ENCODE measurements around the gene FOXR1. TPM values are rescaled to one million over a fixed set of nuclear protein-coding genes. Genes with fewer than 3 reads are reported as not detected.
A peak's percentile ranks its signal among the peaks of the same experiment; 100 is the strongest.

FOXR1 gene
- polyA plus RNA-seq, 1 donor from 2014 or later = not detected

DNA sequence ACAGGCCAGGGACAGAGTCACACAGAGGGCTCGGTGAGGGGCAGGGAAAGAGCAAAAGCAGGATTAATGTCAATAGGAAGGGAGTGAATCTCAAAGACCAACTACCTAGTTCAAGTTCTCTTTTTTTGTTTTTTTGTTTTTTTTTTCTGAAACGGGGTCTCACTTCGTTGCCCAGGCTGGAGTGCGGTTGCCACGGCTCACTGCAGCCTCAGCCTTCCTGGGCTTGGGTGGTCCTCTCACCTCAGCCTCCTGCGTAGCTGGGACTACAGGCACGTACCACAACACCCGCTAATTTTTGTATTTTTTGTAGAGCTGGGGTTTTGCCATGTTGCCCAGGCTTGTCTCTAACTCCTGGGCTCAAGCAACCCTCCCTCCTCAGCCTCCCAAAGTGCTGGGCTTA, 36.2 kb upstream of the FOXR1 start:
- H4K20me1 ChIP-seq (ENCODE audit: insufficient read depth) = no peaks in the 10 kb centered on the region
- no peaks in the 10 kb centered on the region for H3K9me2 ChIP-seq (ENCODE audit: insufficient read depth, low read length)
- no peaks in the 10 kb centered on the region for H3F3A ChIP-seq (ENCODE audit: insufficient read depth, low read length, poor library complexity, severe bottlenecking)
- H3K27ac ChIP-seq (ENCODE audit: low read length) = no peak overlapping the region
- TF ChIP-seq, protein P1, sequence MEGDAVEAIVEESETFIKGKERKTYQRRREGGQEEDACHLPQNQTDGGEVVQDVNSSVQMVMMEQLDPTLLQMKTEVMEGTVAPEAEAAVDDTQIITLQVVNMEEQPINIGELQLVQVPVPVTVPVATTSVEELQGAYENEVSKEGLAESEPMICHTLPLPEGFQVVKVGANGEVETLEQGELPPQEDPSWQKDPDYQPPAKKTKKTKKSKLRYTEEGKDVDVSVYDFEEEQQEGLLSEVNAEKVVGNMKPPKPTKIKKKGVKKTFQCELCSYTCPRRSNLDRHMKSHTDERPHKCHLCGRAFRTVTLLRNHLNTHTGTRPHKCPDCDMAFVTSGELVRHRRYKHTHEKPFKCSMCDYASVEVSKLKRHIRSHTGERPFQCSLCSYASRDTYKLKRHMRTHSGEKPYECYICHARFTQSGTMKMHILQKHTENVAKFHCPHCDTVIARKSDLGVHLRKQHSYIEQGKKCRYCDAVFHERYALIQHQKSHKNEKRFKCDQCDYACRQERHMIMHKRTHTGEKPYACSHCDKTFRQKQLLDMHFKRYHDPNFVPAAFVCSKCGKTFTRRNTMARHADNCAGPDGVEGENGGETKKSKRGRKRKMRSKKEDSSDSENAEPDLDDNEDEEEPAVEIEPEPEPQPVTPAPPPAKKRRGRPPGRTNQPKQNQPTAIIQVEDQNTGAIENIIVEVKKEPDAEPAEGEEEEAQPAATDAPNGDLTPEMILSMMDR (IDR thresholded peaks at IDR 0.05; ENCODE audit: poor library complexity, severe bottlenecking) = no peak
- no peak for TF ChIP-seq TAF1 (IDR thresholded peaks at IDR 0.05; ENCODE audit: low read depth)
- TF ChIP-seq EZH2 (IDR thresholded peaks at IDR 0.05; ENCODE audit: borderline replicate concordance, insufficient read depth, low read length, poor library complexity, severe bottlenecking) = no peak
- TF ChIP-seq RAD21 (conservative IDR thresholded peaks at IDR 0.05) = no peak
- no peak for TF ChIP-seq MXI1 (conservative IDR thresholded peaks at IDR 0.05; ENCODE audit: poor library complexity, severe bottlenecking)
- no peak for TF ChIP-seq POLR2AphosphoS5 (IDR thresholded peaks at IDR 0.05)
- TF ChIP-seq, protein P2, sequence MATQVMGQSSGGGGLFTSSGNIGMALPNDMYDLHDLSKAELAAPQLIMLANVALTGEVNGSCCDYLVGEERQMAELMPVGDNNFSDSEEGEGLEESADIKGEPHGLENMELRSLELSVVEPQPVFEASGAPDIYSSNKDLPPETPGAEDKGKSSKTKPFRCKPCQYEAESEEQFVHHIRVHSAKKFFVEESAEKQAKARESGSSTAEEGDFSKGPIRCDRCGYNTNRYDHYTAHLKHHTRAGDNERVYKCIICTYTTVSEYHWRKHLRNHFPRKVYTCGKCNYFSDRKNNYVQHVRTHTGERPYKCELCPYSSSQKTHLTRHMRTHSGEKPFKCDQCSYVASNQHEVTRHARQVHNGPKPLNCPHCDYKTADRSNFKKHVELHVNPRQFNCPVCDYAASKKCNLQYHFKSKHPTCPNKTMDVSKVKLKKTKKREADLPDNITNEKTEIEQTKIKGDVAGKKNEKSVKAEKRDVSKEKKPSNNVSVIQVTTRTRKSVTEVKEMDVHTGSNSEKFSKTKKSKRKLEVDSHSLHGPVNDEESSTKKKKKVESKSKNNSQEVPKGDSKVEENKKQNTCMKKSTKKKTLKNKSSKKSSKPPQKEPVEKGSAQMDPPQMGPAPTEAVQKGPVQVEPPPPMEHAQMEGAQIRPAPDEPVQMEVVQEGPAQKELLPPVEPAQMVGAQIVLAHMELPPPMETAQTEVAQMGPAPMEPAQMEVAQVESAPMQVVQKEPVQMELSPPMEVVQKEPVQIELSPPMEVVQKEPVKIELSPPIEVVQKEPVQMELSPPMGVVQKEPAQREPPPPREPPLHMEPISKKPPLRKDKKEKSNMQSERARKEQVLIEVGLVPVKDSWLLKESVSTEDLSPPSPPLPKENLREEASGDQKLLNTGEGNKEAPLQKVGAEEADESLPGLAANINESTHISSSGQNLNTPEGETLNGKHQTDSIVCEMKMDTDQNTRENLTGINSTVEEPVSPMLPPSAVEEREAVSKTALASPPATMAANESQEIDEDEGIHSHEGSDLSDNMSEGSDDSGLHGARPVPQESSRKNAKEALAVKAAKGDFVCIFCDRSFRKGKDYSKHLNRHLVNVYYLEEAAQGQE (IDR thresholded peaks at IDR 0.05; ENCODE audit: borderline replicate concordance) = no peak
- TF ChIP-seq SMC3 (conservative IDR thresholded peaks at IDR 0.05; ENCODE audit: poor library complexity) = no peak
- TF ChIP-seq EP300 (conservative IDR thresholded peaks at IDR 0.05; ENCODE audit: poor library complexity, severe bottlenecking) = no peak
- H2AFZ ChIP-seq (ENCODE audit: low read depth, low read length) = no peak overlapping the region
- no peaks in the 10 kb centered on the region for H3K79me2 ChIP-seq (replicated peaks; ENCODE audit: insufficient read depth, low read length)
- H3K4me2 ChIP-seq (ENCODE audit: low read length) = no peak overlapping the region
- H3K27me3 ChIP-seq (ENCODE audit: insufficient read depth, low read depth, low read length) = no peaks in the 10 kb centered on the region
- H3K36me3 ChIP-seq (ENCODE audit: insufficient read depth, low read length) = no peaks in the 10 kb centered on the region
- no peak overlapping the region for H3K9ac ChIP-seq (ENCODE audit: low read length)
- no peak overlapping the region for H3K4me3 ChIP-seq (ENCODE audit: low read length)
- H3K9me3 ChIP-seq (ENCODE audit: low read length) = no peaks in the 10 kb centered on the region

DNA sequence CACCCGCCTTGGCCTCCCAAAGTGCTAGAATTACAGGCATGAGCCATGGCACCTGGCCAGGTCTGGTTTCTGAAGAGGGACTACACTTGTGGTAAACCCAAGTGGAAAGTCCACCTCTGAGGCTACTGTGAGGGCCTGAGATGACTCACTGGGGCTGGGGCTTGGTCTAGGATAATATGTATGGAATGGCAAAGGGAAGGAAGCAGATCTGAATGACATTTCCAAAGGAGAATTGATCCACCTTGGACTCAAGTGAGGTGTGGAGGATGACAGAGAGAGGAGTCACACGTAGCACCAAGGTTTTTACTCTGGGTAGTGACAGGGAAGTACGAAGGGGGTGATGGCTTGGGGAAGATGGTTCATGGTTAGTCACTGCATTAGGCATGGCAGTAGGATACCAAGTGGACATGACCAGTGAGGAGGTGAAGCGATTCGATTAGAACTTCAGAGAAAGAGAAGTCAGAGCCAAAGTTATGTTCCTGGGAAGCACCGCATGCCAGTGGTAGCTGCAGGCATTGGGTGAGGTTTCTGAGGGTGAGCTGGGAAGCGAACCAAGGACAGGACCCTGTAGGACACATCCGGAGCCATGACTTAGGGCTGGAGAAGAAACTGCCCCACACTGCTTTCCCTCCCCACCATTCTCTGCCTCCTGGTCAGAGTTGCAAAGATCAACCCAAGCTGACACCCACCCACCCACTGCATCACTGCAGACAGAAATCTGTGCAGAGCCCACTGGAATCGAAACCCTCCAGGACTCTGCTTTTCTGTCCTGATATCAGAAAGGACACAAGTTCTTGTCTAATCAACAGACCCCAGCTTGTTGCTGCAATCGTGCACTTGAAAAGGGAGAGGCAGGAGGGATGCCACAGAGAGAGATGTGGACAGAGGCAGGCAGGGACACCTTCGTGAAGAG, 32.8 kb upstream of the FOXR1 start:
- H3K27me3 ChIP-seq (ENCODE audit: insufficient read depth, low read depth, low read length) = no peaks in the 10 kb centered on the region
- no peaks in the 10 kb centered on the region for H3K9me2 ChIP-seq (ENCODE audit: insufficient read depth, low read length)
- TF ChIP-seq RAD21 (conservative IDR thresholded peaks at IDR 0.05) (no peak), TAF1 (IDR thresholded peaks at IDR 0.05; ENCODE audit: low read depth) (no peak), SMC3 (conservative IDR thresholded peaks at IDR 0.05; ENCODE audit: poor library complexity) (no peak), EZH2 (IDR thresholded peaks at IDR 0.05; ENCODE audit: borderline replicate concordance, insufficient read depth, low read length, poor library complexity, severe bottlenecking) (no peak), EP300 (conservative IDR thresholded peaks at IDR 0.05; ENCODE audit: poor library complexity, severe bottlenecking) (no peak), POLR2AphosphoS5 (IDR thresholded peaks at IDR 0.05) (no peak), MXI1 (conservative IDR thresholded peaks at IDR 0.05; ENCODE audit: poor library complexity, severe bottlenecking) (no peak)
- TF ChIP-seq, protein P2 (IDR thresholded peaks at IDR 0.05; ENCODE audit: borderline replicate concordance) = no peak
- TF ChIP-seq, protein P1 (IDR thresholded peaks at IDR 0.05; ENCODE audit: poor library complexity, severe bottlenecking) = no peak
- H3K9me3 ChIP-seq (ENCODE audit: low read length) = no peaks in the 10 kb centered on the region
- no peaks in the 10 kb centered on the region for H3F3A ChIP-seq (ENCODE audit: insufficient read depth, low read length, poor library complexity, severe bottlenecking)
- H3K4me3 ChIP-seq (ENCODE audit: low read length) = peak overlapping the region; percentile 48
- no peaks in the 10 kb centered on the region for H3K79me2 ChIP-seq (replicated peaks; ENCODE audit: insufficient read depth, low read length)
- peak overlapping the region; percentile 78 for H3K27ac ChIP-seq (ENCODE audit: low read length)
- no peaks in the 10 kb centered on the region for H4K20me1 ChIP-seq (ENCODE audit: insufficient read depth)
- no peaks in the 10 kb centered on the region for H3K36me3 ChIP-seq (ENCODE audit: insufficient read depth, low read length)
- no peak overlapping the region for H3K4me2 ChIP-seq (ENCODE audit: low read length)
- H3K9ac ChIP-seq (ENCODE audit: low read length) = peak overlapping the region; percentile 53
- peak overlapping the region; percentile 10 for H2AFZ ChIP-seq (ENCODE audit: low read depth, low read length)

Measured in neural cell (in vitro differentiated cells).